Cardiac fibroblast (primary cell): ENCODE data around the gene CHST15.

ENCODE experiments used
- DNase-seq, 2 donors: peaks; one replicate each; pipeline versions ENCODE4 v3.0.0 to v3.0.0-alpha.2; 2010; ENCODE audit warnings: low read depth in 2 of 2
- H3K4me3 ChIP-seq, 2 donors: replicated peaks in 1 of 2; 1 replicate in 1 of 2; 2 replicates in 1 of 2; pipeline ENCODE4 v1.5.1; 2011; ENCODE audit warnings: low read depth in 2 of 2, low read length in 2 of 2, mild to moderate bottlenecking in 2 of 2, moderate library complexity in 1 of 2
- CTCF ChIP-seq: IDR thresholded peaks from one replicate; pipeline ENCODE4 v1.5.1; 2011; ENCODE audit warnings: low read depth, mild to moderate bottlenecking, low read length, inconsistent platforms

Gene CHST15

DNA sequence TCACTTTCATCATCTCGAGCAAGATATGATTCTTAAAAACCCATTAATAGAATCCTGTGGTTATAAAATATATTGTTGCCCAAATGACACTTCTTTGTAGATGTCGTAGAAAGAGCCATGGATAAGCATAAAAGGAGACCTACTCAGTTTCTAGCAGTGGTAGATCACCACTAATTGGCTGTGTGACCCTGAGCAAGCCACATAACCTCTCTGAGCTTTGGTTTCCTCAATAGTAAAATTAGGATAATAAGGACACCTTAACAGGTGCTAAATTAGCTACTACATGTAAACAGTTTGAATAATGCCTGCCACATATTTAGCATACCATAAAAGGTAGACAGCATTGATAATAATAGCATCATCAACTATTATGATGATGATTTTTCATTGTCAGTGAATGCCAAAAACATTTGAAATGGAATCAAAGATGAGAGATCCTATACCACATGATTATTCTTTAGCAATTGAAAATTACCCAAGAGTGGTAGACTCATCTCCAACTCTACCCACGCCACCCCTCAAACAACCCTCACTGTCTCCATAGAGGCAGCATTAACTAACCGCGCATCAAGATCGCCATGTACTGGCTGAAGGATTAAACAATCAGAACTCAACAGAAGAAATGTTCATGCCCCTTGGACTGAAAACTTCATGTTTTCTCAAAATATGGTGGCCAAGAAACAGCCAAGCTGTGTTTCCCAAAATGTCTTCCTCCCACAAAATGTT, 45.8 kb downstream of the CHST15 start:
- DNase-seq: no peak
- TF ChIP-seq CTCF: no peak
- no peak overlapping the region for H3K4me3 ChIP-seq

DNA sequence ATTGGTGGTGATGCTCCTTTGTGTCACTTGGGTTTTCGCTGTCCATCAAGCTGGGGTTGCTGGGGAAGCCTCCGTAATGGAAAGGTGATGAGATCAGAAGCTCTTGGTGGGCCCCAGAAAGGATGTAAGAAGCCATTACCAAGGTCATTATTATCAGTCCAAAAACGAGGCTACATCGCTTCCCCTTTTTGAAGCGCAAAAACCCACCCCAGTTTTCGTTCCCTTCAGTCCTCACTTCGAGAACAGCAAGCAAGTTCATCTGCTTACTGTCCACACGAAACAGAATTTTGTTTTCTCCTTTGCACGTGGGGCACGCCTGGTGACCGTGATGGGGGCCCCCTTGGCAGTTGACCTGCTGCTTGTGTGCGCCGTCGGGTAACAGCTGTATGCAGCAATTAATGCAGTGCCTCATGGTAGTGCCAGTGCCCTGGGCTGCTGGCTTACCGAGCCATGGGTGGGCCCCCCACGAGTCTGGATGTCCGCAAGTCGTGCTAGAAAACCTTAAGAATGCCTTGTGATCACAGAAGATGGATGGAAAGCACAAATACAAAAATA, 47.5 kb downstream of the CHST15 start:
- no peak overlapping the region for H3K4me3 ChIP-seq
- no peak for TF ChIP-seq CTCF
- no peak for DNase-seq

- DNase-seq: no peak
- TF ChIP-seq CTCF: no peak
- H3K4me3 ChIP-seq: no peak overlapping the region
Observed at GRCh38 chr10:124045276-124045675, 48.1 kb downstream of the CHST15 start.

DNA sequence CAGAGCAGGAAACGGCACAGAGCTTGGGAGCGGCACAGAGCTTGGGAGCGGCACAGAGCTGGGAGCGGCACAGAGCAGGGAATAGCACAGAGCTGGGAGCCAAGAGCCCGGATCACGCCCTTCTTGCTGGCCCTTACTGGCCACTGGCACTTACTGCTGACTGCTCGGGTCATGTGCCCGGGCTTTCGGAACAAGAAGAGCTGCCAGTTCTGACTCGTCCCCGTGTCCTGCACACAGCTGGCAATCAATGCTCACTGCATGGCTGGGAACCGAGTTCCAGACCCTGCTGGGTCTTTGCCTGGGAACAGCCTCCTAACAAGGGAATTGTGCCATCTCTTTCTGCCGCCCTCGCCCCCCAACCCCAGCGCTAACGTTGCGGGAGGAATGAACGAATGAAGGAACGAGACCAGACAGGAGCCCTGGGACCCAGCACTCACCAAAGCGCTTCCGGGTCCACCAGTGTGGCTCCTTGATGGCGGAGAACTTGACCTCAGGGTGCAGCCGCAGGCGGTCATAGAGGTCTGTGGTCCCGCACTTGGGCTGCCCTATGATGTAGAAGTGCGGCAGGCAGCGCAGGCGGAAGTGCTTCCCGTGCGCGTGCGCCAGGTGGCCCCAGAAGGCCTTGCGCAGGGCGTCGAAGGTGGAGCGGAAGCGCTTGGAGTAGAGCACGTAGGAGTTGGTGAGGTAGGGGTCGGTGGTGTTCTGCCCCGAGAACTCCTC, 49.1 kb downstream of the CHST15 start:
- DNase-seq: no peak
- H3K4me3 ChIP-seq: no peak overlapping the region
- TF ChIP-seq CTCF: no peak

DNA sequence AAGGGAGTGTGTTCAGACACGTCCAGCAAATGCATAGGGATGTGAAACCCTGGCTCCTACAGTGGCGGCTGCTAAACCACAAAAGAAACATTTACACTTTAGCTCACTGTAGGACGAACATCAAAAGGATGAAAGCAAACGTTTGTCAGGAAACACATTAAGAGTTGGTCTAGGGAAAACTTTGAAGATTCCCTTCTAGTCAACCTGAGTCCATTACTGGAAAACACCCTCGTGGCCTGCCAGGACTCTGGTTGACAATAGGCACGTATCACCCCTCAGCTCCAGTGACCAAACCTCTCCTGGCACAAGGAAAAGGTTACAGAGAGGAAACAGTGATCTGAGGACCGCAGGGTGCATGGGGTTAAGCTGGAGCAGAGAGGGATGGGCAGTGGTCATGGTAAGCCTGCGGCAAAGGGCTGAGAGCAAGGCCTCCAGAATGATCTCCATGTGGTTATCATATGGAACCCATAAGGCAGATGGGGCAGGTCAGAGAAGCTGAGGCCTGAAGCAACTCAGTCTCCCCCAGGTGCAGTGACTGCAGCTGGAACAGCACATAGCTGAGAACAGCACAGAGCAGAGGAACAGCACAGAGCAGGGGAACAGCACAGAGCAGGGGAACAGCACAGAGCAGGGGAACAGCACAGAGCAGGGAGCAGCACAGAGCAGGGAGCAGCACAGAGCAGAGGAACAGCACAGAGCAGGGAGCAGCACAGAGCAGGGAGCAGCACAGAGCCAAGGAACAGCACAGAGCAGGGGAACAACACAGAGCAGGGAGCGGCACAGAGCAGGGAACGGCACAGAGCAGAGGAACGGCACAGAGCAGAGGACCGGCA, 49.9 kb downstream of the CHST15 start:
- no peak for TF ChIP-seq CTCF
- no peak for DNase-seq
- H3K4me3 ChIP-seq: no peak overlapping the region

DNA sequence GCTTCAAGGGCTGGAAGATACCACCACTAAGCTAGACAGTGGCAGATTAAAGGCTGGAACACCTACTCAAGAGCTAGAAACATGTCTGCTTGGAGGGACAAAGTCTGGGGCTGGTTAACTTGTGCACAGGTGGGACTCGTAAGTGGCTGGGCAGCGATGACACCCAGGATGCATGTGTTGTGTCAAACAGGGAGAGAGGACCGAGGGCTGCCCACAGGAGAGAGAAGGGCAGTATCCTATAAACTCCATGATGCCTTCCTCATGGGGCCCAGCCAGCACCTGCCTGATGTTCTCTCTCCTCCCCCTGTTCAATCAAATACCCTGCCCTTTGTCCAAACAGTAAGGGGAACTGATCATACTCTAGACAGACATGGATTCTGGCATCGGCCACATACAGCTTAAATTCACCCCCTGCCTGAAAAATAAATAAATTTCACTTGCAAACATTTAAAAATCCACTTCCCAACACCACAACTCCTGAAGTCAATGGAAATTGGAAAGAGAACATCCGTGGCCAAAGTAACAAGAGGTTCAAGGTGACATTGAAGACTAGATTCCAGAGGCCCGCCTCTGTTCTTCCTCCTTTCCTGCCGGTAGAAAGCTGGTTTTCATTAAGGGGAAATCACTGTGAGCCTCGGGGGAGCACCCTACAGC, 50.6 kb downstream of the CHST15 start:
- no peak for TF ChIP-seq CTCF
- no peak for DNase-seq
- H3K4me3 ChIP-seq: no peak overlapping the region
